ENCODE data around the gene FBXW9.

Gene FBXW9

GRCh38 chr19:12722566-12723380 is 26.3 kb upstream of the FBXW9 start (continued):
- TF ChIP-seq ZNF580 (tag by site-specific recombination; IDR thresholded peaks at IDR 0.05) (peak; percentile 91), ZIC2 (tag by site-specific recombination; IDR thresholded peaks at IDR 0.05) (peak; percentile 21; the same call in 1 of the 2 replicates), ZNF692 (tag by site-specific recombination; IDR thresholded peaks at IDR 0.05) (peak; percentile 77), ZNF335 (tag by site-specific recombination; conservative IDR thresholded peaks at IDR 0.05) (peak; percentile 59), ZNF785 (tag by site-specific recombination; IDR thresholded peaks at IDR 0.05) (0 out of 2 replicates have a peak, but pooled peaks have one; percentile 66), ZNF639 (tag by site-specific recombination; IDR thresholded peaks at IDR 0.05) (peak; percentile 94), ZBTB26 (tag by site-specific recombination; optimal IDR thresholded peaks at IDR 0.05) (peak; percentile 56), ZNF394 (tag by site-specific recombination; IDR thresholded peaks at IDR 0.05; ENCODE audit: borderline replicate concordance) (peak; percentile 62; the same call in 1 of the 2 replicates), ZBTB48 (tag by site-specific recombination; IDR thresholded peaks at IDR 0.05) (no peak), KLF1 (tag by site-specific recombination; IDR thresholded peaks at IDR 0.05) (peak; percentile 15; the same call in 1 of the 2 replicates), ZNF362 (tag by site-specific recombination; IDR thresholded peaks at IDR 0.05) (peak; percentile 98), PATZ1 (tag by site-specific recombination; IDR thresholded peaks at IDR 0.05) (0 out of 2 replicates have a peak, but pooled peaks have one; percentile 18), ZNF843 (tag by site-specific recombination; IDR thresholded peaks at IDR 0.05) (peak; percentile 70), ZNF404 (tag by site-specific recombination; IDR thresholded peaks at IDR 0.05) (no peak), ZNF660 (tag by site-specific recombination; IDR thresholded peaks at IDR 0.05) (0 out of 2 replicates have a peak, but pooled peaks have one; percentile 17), REPIN1 (tag by site-specific recombination; IDR thresholded peaks at IDR 0.05; ENCODE audit: low read depth) (0 out of 2 replicates have a peak, but pooled peaks have one; percentile 40), ZFP37 (tag by site-specific recombination; IDR thresholded peaks at IDR 0.05) (no peak), ZNF24 (tag by site-specific recombination; IDR thresholded peaks at IDR 0.05) (peak; percentile 96), OVOL3 (tag by site-specific recombination; IDR thresholded peaks at IDR 0.05) (peak; percentile 65; the same call in 1 of the 2 replicates), BCL11B (tag by site-specific recombination; IDR thresholded peaks at IDR 0.05; ENCODE audit: low read depth) (peak; percentile 34; the same call in 1 of the 2 replicates), ZNF146 (tag by site-specific recombination; IDR thresholded peaks at IDR 0.05) (peak; percentile 6; the same call in 1 of the 2 replicates), KLF17 (tag by site-specific recombination; IDR thresholded peaks at IDR 0.05) (peak; percentile 87), ZNF366 (tag by site-specific recombination; conservative IDR thresholded peaks at IDR 0.05) (peak; percentile 66), ZNF449 (tag by site-specific recombination; IDR thresholded peaks at IDR 0.05) (no peak; the same call in 1 of the 2 replicates), YY2 (tag by site-specific recombination; IDR thresholded peaks at IDR 0.05) (0 out of 2 replicates have a peak, but pooled peaks have one; percentile 17), ZNF621 (tag by site-specific recombination; IDR thresholded peaks at IDR 0.05) (no peak)
